B cell (primary cell): ENCODE data around the gene CABLES2. TPM values are rescaled to one million over a fixed set of nuclear protein-coding genes. Genes with fewer than 3 reads are reported as not detected.

Source experiments
- ATAC-seq: fragments of 200-7000 bp; cut with Tn5 transposase; one replicate; pipeline ENCODE4 v1.10.0; 2021; ENCODE audit warnings: low read depth, mild to moderate bottlenecking, moderate number of reproducible peaks, moderate library complexity
- CTCF ChIA-PET: fragments of 350-600 bp; sonication (Branson Sonifier 250); formaldehyde crosslinking; loops from one replicate; lab custom pipeline; 2021; ENCODE audit warnings: antibody characterized with exemption, inconsistent platforms; lab: Charles Lee
- POLR2A ChIA-PET: fragments of 350-600 bp; sonication (Branson Sonifier 250); formaldehyde crosslinking; loops from one replicate; lab custom pipeline; 2021; ENCODE audit warnings: antibody characterized with exemption; lab: Charles Lee
- DNase-seq: peaks from one replicate; pipeline ENCODE4 v3.0.0; 2013
- H2AFZ ChIP-seq: 2 replicates; pipeline ENCODE4 v1.6.1; 2012; ENCODE audit warnings: mild to moderate bottlenecking, low read depth, low read length; ENCODE audit not compliant: insufficient read depth, poor library complexity, severe bottlenecking
- H3K27ac ChIP-seq, 2 donors: 1 replicate in 1 of 2; 2 replicates in 1 of 2; pipeline ENCODE4 v1.5.1; 2012 to 2013; ENCODE audit warnings: low read length in 2 of 2, mild to moderate bottlenecking in 2 of 2, moderate library complexity in 1 of 2
- H3K27me3 ChIP-seq, 4 experiments: fragments of 200-600 bp in 1 of 4; sonication (generic) in 1 of 4; replicated peaks in 1 of 4; 1 replicate in 2 of 4; 2 replicates in 2 of 4; pipeline versions ENCODE4 v1.6.1 to v1.7.0; 2013 to 2016; ENCODE audit warnings: low read length in 3 of 4, mild to moderate bottlenecking in 2 of 4, mixed read lengths in 1 of 4, moderate library complexity in 1 of 4; ENCODE audit not compliant: insufficient read depth in 4 of 4, control insufficient read depth in 3 of 4; ENCODE audit errors: control extremely low read depth in 1 of 4
- H3K36me3 ChIP-seq, 2 experiments: replicated peaks in 1 of 2; 1 replicate in 1 of 2; 2 replicates in 1 of 2; pipeline versions ENCODE4 v1.6.1 to v1.7.1; 2013; ENCODE audit warnings: low read length in 1 of 2; ENCODE audit not compliant: insufficient read depth in 2 of 2, control insufficient read depth in 1 of 2; ENCODE audit errors: control extremely low read depth in 1 of 2, extremely low read depth in 1 of 2
- H3K4me1 ChIP-seq, 2 donors: fragments of 200-600 bp in 1 of 2; sonication (generic) in 1 of 2; 1 replicate in 1 of 2; 2 replicates in 1 of 2; pipeline versions ENCODE4 v1.5.1 to v1.6.1; 2013 to 2017; ENCODE audit warnings: low read length in 2 of 2; ENCODE audit not compliant: control insufficient read depth in 2 of 2, insufficient read depth in 2 of 2
- H3K4me2 ChIP-seq: replicated peaks from 2 replicates; pipeline ENCODE3; 2012; ENCODE audit warnings: mild to moderate bottlenecking, low read depth, low read length; ENCODE audit not compliant: poor library complexity, severe bottlenecking
- H3K4me3 ChIP-seq, 5 experiments: fragments of 200-600 bp in 1 of 5; sonication (generic) in 1 of 5; 1 replicate in 3 of 5; 2 replicates in 2 of 5; pipeline versions ENCODE4 v1.5.1 to v1.7.0; 2011 to 2016; ENCODE audit warnings: low read length in 4 of 5, mild to moderate bottlenecking in 4 of 5, low read depth in 2 of 5, control low read depth in 1 of 5, moderate library complexity in 1 of 5; ENCODE audit not compliant: insufficient read depth in 1 of 5; ENCODE audit errors: control extremely low read depth in 1 of 5, extremely low read depth in 1 of 5
- H3K79me2 ChIP-seq: fragments of 200-600 bp; sonication (generic); one replicate; pipeline ENCODE4 v1.6.0; 2016; ENCODE audit warnings: low read length; ENCODE audit not compliant: control insufficient read depth, insufficient read depth
- H3K9ac ChIP-seq: fragments of 200-600 bp; sonication (generic); 2 replicates; pipeline ENCODE4 v1.6.1; 2017; ENCODE audit warnings: mild to moderate bottlenecking, low read length, moderate library complexity
- H3K9me3 ChIP-seq, 3 donors: one replicate each; pipeline versions ENCODE4 v1.6.1 to v1.7.1; 2013; ENCODE audit warnings: low read length in 2 of 3; ENCODE audit not compliant: control insufficient read depth in 2 of 3, insufficient read depth in 1 of 3; ENCODE audit errors: control extremely low read depth in 1 of 3
- H4K20me1 ChIP-seq: 2 replicates; pipeline ENCODE4 v1.6.0; 2012; ENCODE audit warnings: mild to moderate bottlenecking, low read length; ENCODE audit not compliant: insufficient read depth, control insufficient read depth, poor library complexity, severe bottlenecking
- H3K27ac Mint-ChIP-seq: one replicate; pipeline ENCODE4 v1.8.0; 2021; ENCODE audit warnings: mixed read lengths
- H3K27me3 Mint-ChIP-seq: one replicate; pipeline ENCODE4 v1.8.0; 2021; ENCODE audit warnings: mixed read lengths
- H3K4me1 Mint-ChIP-seq: one replicate; pipeline ENCODE4 v1.8.0; 2021; ENCODE audit warnings: mixed read lengths
- H3K4me3 Mint-ChIP-seq: one replicate; pipeline ENCODE4 v1.8.0; 2021; ENCODE audit warnings: mixed read lengths
- H3K9me3 Mint-ChIP-seq: one replicate; pipeline ENCODE4 v1.8.0; 2022; ENCODE audit warnings: mixed read lengths; ENCODE audit not compliant: insufficient read depth
- EZH2 ChIP-seq: IDR thresholded peaks from 2 replicates; pipeline ENCODE4 v1.6.1; 2012; ENCODE audit warnings: borderline replicate concordance, low read depth, mild to moderate bottlenecking, moderate library complexity, low read length; ENCODE audit not compliant: insufficient read depth, poor library complexity, severe bottlenecking
- WGBS: methylation state at CpG from one replicate; pipeline ENCODE4 v1.1.5; 2013; ENCODE audit warnings: missing lambda C conversion rate; ENCODE audit not compliant: insufficient coverage; 5-methylcytosine and 5-hydroxymethylcytosine counted together
- intact Hi-C: fragments of 100-400 bp; cut with micrococcal nuclease; formaldehyde crosslinking; loops from one replicate; pipeline ENCODE4 v1.10.0; 2022
- polyA plus RNA-seq: library from polyadenylated mRNA; depleted of rRNA; stranded (reverse); fragments of >200 nt; gene quantifications from 2 replicates; pipeline ENCODE4 v1.2.3, GENCODE V29; 2012
- total RNA-seq, 2 donors: library from RNA; stranded (reverse); fragments of 120-200 nt in 1 of 2; gene quantifications; 1 replicate in 1 of 2; 2 replicates in 1 of 2; pipeline versions ENCODE4 v1.2.3 to v1.2.4, GENCODE V29; 2013 to 2022
- TF ChIP-seq, protein P1 (sequence below): fragments of 200-600 bp; IDR thresholded peaks from one replicate; pipeline ENCODE4 v1.8.0; 2022; ENCODE audit warnings: antibody characterized with exemption, mild to moderate bottlenecking

Gene CABLES2
- total and polyA plus RNA-seq, 2 donors (not counting 1 experiment from before 2014, with no cell fraction given): 4.8 to 8.2 TPM

GRCh38 chr20:62423326-62423706 lies 16.2 kb upstream of the CABLES2 start:
- ATAC-seq (no peak), DNase-seq (no peak)
- TF ChIP-seq EZH2: no peak
- Mint-ChIP-seq H3K4me3 (no peak overlapping the region), H3K4me1 (no peaks in the 10 kb centered on the region), H3K27me3 (no peaks in the 10 kb centered on the region), H3K27ac (no peak overlapping the region), H3K9me3 (no peaks in the 10 kb centered on the region)
- intact Hi-C loops: no loop called here
- Histone ChIP-seq H3K79me2 (no peaks in the 10 kb centered on the region), H3K4me1 (no peaks in the 10 kb centered on the region), H3K27me3 (no peaks in the 10 kb centered on the region), H3K4me2 (no peak overlapping the region), H4K20me1 (no peaks in the 10 kb centered on the region), H3K9ac (no peak overlapping the region), H3K4me3 (no peak overlapping the region), H3K36me3 (no peaks in the 10 kb centered on the region), H3K9me3 (peaks cover 0 to 15% (median 0%) of the 10 kb centered on the region in 3 donors), H2AFZ (no peak overlapping the region), H3K27ac (no peak overlapping the region)
- WGBS: 53% methylated on average over 7 of the region's 10 CpGs
- ChIA-PET POLR2A (no interaction called here), CTCF (no interaction called here)

DNA sequence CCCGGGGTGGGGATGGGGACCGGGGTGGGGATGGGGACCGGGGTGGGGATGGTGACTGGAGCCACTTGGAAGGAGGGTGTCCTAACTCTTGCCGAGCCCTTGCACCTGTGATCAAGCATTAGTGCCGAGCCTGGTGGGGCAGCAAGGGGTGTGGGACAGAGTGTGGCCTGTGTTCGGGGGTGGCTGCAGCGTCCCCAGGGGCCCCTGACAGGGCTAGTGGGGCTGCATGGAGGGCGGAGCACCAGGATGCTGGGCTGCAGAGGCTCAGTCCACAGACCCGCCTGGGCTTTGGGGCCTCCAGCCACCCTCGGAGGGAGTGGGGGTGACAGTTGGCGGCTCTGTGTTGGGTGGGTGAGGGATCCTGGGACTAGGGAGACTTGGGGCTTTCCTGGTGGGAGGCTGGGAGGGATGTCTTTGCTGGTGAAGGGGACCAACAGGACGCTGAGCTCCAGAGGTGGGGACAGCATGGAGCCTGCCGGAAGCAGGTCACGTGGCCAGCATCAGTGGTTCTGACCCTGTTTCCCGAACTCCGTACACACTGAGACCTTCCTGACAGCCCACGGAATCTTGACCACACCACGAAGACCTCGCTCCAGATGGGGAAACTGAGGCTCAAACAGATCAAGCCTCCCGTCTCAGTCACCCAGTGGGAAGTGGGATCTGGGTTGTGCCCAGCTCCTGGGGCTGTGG lies 15.7 kb upstream of the CABLES2 start:
- H3K27ac Mint-ChIP-seq: no peak overlapping the region
- DNase-seq (no peak), ATAC-seq (no peak)
- no peaks in the 10 kb centered on the region for H3K27me3 Mint-ChIP-seq
- H3K4me1 ChIP-seq: no peaks in the 10 kb centered on the region
- H3K27ac ChIP-seq: no peak overlapping the region
- no peaks in the 10 kb centered on the region for H3K36me3 ChIP-seq
- TF ChIP-seq, protein P1, sequence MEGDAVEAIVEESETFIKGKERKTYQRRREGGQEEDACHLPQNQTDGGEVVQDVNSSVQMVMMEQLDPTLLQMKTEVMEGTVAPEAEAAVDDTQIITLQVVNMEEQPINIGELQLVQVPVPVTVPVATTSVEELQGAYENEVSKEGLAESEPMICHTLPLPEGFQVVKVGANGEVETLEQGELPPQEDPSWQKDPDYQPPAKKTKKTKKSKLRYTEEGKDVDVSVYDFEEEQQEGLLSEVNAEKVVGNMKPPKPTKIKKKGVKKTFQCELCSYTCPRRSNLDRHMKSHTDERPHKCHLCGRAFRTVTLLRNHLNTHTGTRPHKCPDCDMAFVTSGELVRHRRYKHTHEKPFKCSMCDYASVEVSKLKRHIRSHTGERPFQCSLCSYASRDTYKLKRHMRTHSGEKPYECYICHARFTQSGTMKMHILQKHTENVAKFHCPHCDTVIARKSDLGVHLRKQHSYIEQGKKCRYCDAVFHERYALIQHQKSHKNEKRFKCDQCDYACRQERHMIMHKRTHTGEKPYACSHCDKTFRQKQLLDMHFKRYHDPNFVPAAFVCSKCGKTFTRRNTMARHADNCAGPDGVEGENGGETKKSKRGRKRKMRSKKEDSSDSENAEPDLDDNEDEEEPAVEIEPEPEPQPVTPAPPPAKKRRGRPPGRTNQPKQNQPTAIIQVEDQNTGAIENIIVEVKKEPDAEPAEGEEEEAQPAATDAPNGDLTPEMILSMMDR: no peak
- no peak for TF ChIP-seq EZH2
- no peak overlapping the region for H3K4me2 ChIP-seq
- WGBS: 80% methylated on average over 18 of the region's 20 CpGs
- peaks cover 0 to 15% (median 0%) of the 10 kb centered on the region in 3 donors for H3K9me3 ChIP-seq
- H3K79me2 ChIP-seq: no peaks in the 10 kb centered on the region
- intact Hi-C loops: no loop called here
- H3K4me3 Mint-ChIP-seq: no peak overlapping the region
- POLR2A ChIA-PET: no interaction called here
- no peaks in the 10 kb centered on the region for H4K20me1 ChIP-seq
- no peak overlapping the region for H2AFZ ChIP-seq
- H3K4me3 ChIP-seq: no peak overlapping the region
- H3K9ac ChIP-seq: no peak overlapping the region
- CTCF ChIA-PET: no interaction called here
- H3K4me1 Mint-ChIP-seq: no peaks in the 10 kb centered on the region
- no peaks in the 10 kb centered on the region for H3K27me3 ChIP-seq
- no peaks in the 10 kb centered on the region for H3K9me3 Mint-ChIP-seq
